ENCODE measurements around the gene NPR3.

The NPR3 gene

DNA sequence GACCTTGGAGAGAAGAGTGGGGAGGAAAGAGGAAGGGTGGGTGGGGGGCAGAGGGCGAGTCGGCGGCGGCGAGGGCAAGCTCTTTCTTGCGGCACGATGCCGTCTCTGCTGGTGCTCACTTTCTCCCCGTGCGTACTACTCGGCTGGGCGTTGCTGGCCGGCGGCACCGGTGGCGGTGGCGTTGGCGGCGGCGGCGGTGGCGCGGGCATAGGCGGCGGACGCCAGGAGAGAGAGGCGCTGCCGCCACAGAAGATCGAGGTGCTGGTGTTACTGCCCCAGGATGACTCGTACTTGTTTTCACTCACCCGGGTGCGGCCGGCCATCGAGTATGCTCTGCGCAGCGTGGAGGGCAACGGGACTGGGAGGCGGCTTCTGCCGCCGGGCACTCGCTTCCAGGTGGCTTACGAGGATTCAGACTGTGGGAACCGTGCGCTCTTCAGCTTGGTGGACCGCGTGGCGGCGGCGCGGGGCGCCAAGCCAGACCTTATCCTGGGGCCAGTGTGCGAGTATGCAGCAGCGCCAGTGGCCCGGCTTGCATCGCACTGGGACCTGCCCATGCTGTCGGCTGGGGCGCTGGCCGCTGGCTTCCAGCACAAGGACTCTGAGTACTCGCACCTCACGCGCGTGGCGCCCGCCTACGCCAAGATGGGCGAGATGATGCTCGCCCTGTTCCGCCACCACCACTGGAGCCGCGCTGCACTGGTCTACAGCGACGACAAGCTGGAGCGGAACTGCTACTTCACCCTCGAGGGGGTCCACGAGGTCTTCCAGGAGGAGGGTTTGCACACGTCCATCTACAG, 760 bp downstream of the NPR3 start:
- no peak for DNase-seq (ENCODE audit: low read depth in 2 of 2)

DNA sequence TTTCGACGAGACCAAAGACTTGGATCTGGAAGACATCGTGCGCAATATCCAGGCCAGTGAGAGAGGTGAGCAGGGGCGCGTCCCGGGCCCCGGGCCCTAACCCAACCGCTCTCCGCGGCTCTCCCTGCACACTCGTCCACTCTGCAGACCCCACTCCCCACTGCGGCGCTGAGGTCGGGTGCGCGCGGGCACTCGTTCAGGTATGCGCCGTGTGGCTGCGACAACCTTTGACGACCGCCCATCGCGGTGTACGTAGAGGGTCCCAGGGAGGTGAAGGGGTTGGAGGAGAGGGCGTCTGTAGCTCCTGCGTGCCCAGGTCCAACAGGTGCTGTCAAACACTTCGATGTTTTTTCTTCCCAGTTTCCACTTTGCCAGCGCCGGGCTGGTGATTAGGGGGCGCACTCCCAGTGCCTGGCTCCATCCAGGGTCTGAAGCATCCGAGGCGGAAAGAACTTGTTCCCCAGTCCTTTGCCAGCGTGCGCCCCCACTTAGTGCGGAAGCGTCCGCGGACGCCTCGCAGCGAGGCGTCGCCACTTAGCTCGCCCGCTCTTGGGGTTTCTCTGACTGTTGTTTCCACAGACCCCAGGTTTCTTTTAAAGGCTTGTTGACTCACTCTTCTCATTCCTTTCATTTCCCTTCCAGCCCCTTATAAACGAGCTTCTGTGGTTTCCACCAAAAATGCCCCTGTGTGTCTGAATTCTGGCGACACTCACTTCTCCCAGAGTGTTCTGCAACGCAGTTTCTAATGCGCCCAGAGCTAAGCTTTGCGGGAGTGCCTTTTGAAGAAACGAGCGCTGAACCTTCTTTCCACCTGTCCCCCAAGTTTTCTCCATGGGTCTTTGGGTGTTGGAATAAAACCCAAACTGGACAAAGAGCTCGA, 1.6 kb downstream of the NPR3 start:
- DNase-seq (ENCODE audit: low read depth in 2 of 2): no peak

DNA sequence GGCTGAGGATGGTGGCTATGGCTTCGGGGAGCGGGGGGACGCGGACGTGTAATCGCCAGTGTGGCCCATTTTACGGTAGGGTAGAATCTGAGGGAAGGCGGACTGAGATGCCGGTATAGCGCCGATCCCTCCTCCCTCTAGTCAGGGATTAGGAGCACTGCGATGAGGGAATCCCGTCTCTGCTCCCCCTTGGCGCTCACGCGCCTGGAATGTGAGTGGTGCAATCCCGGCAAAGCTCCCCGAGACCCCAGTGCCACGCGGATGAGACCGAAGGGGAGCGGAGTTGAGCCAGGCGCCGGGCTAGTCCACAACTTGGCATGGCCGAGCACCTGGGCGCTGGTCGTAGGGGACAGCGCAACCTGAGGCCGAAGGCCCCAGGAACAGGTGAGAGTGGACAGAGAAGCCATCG, 2.2 kb downstream of the NPR3 start:
- DNase-seq (ENCODE audit: low read depth in 2 of 2): no peak

DNA sequence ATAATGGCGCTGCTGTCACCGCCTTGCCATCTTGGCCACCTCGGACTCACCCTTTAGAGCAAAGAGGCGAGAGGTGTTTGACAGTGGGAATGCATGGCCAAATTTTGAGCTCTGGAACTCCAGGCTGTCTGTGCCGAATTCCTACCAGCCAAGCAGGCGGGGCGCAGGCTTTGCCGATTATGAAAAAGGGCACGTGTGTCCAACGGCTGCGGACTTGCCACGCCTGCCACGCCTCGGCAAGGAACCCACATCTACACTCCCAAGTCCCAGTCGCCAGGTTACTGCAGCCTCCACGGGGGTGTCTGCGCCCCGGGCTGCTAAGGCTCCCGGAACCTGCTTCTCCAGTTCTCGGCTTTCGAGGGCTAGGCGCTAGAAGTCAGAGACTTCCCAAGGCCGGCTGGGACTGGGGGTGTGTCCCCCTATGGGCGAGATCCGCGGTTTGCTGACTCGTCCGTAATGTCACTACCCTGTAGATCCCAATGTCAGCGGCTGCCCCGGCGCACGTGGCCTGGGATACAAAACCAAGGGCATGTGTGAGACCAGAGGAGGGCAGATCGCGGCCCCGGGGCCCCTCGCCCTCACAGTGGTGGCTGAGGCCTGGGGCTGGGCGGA, 2.8 kb downstream of the NPR3 start:
- DNase-seq (ENCODE audit: low read depth in 2 of 2): no peak

DNA sequence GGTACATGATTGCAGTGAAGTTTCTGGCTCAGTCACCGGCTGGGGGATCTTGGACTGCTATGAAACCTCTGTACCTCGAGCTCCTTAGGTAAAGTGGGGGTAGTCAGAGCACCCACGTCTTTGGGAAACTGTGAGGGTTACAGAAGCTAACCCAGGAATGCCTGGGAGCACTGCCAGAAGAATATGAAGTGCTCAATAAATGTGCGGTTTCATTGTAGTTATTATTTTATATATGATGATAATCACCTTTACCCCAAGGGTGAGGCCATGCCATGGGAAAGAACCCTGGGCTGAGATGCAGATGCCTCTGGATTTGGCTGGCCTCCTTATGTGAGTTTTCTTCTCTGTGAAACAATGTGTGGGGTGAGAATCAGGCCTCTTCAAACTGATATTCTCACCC, 3.7 kb downstream of the NPR3 start:
- no peak for DNase-seq (ENCODE audit: low read depth in 2 of 2)

DNA sequence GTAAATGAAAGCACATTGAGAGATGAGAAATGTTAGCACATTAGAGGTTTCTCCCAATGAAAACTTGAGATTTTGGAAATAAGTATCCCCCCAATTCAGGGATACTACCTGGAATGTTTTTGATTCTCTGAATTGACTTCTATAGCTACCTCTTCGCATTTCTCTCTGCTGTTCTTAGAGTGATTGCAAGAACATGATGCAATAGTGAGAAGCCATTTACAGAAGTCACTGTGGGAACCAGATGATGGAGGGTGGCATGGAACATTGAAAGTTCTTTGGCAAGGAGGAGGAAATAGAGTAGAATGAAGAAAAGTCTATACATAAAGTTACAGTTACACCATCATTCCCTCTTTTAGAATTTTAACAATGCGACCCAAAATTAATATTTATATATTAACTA, 9.2 kb downstream of the NPR3 start:
- DNase-seq (ENCODE audit: low read depth in 2 of 2): no peak

DNA sequence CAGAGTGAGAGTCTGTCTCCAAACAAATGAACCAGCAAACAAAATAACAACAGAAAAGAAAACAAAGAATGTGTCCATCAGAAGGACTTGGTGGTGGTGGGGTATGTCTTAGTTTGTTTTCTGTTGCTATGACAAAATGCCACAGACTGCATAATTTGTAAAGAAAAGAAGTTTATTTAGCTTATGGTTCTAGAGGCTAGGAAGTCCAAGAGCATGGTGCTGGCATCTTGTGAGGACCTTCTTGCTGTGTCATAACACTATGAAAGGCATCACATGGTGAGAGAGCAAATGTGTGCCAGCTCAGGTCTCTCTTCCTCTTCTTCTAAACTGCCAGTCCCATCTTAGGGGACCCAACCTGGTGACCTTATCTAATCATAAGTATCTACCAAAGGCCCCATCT, 10.5 kb downstream of the NPR3 start:
- DNase-seq (ENCODE audit: low read depth in 2 of 2): no peak

DNA sequence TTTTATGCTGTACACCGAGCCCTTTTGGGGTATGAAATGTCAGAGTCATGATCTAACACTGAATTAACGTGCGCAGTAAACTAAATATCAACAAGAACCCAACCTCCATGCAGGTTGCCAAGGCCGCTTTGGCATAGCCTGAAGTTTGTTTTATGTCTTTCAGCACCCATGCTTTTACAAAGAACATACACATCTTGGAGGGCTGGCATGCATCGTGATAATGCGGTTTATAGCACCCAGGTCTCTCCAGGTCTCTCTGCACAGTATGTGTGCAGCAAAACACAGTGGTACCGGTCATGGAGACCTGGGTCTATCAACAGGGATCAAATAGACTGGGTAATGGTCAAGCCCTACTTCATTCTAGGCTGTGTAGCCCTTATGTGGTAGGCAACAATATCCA, 11.8 kb downstream of the NPR3 start:
- DNase-seq (ENCODE audit: low read depth in 2 of 2): no peak

DNA sequence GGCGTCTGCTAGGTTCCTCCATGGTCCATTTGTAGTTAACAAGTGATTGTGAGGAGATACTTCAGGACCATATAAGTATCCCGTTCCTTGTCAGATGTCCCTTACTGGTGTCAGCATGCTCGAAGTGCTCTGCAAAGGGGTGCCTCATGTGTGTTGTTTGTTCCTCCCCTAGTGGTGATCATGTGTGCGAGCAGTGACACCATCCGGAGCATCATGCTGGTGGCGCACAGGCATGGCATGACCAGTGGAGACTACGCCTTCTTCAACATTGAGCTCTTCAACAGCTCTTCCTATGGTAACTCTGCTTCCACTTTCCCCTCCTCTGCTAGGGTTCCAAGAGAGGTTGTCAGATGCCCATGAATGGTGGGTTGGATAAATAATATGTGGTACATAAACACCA, 13.4 kb downstream of the NPR3 start:
- no peak for DNase-seq (ENCODE audit: low read depth in 2 of 2)

DNA sequence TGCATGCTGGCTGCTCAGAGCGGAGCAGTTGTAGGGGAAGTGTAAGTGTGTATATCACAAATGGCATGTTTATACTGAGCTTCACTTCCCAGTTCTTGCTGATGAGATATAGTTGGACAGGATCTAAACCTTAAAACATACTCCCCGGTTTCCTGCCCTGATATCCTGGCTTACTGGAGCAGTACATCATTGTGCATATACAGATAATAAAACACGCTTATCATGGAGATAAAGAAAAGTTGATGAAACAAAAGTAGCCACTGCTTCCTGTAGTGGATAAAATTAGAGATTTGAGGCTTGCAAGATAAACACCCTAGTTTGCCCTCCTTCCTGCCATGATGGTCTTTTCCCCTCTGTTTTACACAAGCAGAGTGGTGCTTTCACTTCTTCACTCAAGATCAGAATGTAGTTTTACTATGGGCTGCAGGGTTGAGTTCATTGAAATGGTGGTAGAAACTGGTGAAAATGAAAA, 15.0 kb downstream of the NPR3 start:
- no peak for DNase-seq (ENCODE audit: low read depth in 2 of 2)

DNA sequence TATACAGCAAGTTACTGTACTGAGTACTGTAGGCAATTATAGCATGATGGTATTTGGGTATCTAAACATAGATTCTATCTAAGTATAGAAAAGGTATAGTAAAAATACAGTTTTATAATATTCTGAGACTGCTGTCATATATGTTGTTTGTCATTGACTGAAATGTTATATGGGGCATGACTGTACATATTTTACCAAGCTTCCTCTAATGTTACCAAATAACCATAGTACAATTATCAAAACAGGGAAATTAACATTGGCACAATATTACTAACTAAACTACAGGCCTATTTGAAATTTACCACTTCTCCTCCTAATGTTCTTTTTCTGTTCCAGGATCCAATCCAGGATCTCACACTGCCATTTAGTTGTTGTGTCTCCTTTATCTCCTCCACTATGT, 18.5 kb downstream of the NPR3 start:
- DNase-seq (ENCODE audit: low read depth in 2 of 2): no peak

DNA sequence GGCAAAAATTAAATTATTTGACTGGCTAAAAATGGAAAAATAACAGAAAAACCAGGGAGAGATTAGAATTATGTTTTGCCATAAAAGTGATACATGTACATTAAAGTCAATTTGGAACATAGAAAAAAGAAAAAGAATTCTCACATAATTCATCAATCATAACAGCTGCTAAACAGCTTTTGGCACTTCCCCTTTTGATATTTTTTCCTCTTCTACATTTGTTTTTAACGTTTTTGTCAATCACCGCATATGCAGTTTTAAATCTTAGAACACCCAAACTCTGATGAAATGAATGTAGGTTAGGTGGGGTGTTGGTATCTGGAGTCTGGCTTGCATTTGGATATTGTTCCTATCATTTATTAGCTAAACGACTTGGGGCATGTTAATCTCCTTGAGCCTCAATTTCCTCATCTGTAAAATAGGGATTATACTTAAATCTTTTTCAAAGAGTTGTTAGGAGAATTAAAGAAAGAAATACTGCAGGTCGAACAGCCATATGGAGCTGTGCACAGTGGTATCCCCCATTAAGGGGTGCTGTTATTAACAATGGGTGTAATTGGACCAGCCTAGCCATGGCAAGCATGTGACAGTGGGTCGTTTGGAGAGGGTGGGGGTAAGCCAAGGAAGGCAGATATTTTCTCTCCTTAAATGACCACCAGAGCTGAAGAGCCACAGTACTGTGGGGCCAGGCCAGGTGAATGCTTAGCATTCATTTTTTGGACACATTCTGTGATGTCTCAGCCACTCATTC, 22.6 kb downstream of the NPR3 start:
- no peak for DNase-seq (ENCODE audit: low read depth in 2 of 2)

DNA sequence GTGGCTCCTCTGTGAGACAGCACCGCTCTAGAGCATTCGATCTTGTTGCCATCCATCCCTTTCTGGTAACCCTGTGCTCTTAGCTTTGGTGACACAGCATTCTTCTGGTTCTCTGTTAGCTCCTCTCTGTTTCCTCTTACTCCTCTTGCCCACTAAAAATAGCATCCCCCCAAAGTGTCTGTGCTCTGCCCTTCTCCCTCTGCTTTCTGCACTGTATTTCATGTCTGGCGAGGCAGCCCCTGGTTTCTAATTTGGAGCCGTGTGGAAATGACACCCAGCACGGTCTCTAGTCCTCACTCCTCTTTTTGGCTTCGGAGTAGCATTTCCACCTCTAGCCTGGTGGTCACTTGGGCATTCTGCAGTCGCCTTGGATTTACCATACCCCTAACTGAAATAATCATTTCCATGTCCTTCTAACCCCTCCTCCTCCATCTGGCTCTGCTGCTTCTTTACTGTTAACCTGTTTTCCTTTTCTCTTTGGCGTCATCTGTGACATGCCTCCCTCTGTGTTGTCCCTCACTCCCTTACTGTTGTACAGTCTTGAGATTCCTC, 23.8 kb downstream of the NPR3 start:
- DNase-seq (ENCODE audit: low read depth in 2 of 2): no peak

DNA sequence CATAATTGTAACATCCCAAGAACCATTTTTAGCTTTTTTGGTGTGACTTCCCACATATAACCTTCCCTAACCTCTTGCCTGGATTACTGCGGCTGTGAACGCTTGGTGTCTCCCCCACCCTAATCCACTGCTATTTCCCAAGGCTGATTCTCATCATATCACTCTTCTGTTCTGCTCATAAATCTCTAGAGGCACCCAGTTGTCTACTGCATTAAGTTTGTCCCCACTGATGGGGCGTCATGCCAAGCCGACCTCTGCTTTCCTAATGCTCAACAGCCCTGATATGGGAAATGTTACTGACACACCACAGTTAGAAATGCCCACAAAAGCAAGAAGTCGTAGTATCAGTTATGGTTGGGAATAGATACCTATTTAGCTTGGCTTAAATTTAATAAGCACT, 24.4 kb downstream of the NPR3 start:
- DNase-seq (ENCODE audit: low read depth in 2 of 2): no peak

DNA sequence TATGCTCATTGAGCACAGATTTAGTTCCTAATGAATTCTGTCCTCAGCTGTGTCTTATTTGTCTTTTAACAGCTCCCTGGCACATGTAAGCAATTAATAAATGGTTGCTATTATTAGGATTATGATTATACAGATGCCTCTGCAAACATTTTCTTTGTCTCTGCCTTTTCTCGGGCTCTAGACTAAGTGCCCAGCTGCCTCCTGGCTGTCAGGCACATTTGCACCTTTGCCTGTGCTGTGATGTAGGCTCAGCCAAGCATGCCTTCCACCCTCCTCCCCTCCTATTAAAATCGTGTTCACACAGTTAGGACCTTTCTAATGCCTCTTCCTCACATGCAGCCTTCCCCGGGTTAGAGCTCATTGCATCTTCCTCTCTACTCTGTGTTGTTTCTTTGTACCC, 25.7 kb downstream of the NPR3 start:
- no peak for DNase-seq (ENCODE audit: low read depth in 2 of 2)

DNA sequence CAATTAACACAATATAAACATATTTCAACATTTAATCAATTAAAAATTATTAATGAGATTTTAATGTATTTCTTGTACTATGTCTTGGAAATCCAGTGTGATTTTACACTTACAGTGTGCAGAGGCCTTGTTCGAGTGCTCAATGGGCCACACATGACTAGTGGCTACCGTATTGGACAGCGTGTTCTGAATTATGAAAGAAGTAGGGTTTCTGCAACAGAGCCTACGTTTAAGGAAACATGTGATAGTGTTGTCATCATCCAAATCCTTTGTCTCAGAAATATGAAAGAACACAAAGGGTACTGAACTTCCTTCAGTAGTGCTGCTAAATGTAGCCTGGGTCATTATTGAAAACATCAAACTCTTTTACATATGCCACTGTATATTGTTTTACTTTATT, 29.5 kb downstream of the NPR3 start:
- no peak for DNase-seq (ENCODE audit: low read depth in 2 of 2)

DNA sequence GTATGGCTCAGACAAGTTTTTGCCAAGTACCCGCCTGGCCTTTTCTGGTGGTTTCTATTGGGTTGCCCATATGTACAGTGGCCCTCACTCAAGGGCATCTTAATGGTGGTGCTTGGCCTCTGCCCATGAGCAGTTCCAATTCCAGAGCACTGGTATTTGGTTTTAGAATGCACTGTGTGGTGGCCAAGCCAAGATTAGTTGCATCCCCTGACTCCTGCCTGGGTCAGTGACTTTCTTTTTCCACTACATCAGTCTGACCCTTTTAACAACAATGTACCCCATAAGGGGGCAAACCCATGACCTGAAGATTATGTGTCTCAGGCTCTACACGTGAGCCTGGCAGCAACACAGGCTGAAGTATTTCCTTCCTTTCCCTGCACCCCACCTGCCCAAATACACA, 34.2 kb downstream of the NPR3 start:
- no peak for DNase-seq (ENCODE audit: low read depth in 2 of 2)

DNA sequence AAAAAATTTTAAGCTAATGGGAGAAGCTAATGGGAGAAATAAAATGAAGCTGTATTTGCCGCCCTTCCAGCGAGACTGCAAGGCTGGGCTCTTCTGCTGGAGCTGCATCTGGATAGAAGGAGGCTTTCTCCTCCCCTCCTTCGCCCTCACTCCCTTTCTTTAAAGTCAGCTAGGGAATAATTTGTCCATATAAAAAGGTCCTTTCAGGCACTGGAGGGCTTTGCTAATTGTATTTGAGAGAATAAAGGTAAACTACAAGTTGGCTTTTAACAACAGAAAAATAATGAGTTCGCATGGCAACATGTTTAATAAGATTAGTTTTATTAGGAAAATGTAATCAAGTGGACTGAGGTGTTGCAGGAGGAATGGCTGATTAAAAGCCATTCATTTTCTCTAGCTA, 41.3 kb downstream of the NPR3 start:
- no peak for DNase-seq (ENCODE audit: low read depth in 2 of 2)

DNA sequence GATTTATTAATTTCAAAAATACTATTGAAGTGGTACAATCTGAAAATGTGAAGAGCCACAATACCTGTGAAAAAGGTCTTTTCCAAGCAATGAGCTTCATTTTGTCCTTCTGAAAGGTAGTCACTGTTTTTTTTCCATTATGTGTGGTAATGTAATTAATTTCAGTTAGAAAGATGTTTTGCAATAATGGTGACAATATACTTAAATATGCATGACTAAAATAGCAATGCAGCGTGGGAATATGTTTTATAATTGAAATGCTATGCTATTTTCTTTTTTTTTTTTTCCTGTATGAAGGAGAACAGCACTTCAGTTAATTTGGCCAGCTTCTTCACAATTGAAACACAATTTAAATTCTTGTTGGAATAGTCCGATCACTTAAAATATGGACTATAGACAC, 41.9 kb downstream of the NPR3 start:
- no peak for DNase-seq (ENCODE audit: low read depth in 2 of 2)

DNA sequence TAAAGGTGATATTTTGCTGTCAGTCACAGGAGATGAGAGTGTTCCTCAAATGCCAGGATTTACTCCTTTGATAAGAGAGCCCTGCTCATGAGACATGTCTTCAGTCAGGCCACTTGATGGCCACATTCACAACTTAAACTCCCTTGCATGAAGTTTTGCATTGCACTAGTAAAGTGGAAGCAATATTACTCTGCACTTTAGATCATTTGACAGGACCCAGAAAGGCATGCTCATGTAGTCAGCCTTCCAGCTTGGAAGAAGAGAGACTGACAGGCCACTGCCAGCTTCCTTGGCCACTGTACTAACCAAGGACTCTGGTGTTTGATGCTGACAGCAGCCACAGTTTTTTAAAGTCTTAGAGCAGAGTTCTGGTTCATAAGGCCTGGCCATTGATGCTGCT, 42.6 kb downstream of the NPR3 start:
- DNase-seq (ENCODE audit: low read depth in 2 of 2): no peak

DNA sequence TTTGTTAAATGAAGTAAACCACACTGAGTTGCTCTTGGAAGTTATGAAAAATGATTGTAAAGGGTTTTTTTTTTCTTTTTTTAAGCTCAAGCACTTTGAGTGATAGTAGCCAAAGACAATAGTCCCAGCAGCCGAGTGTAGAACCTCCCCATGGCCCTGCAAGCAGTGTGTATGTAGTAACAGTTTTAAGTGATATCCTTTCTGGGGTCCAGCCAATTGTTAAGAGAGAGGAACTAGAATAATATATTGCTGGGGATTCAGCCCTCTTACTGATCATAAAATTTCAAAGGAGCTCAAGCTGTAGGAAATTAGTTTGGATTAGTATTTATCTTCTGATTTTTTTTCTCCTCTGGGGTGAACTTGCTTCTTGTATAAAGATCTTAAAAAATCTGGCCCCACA, 43.2 kb downstream of the NPR3 start:
- DNase-seq (ENCODE audit: low read depth in 2 of 2): no peak

DNA sequence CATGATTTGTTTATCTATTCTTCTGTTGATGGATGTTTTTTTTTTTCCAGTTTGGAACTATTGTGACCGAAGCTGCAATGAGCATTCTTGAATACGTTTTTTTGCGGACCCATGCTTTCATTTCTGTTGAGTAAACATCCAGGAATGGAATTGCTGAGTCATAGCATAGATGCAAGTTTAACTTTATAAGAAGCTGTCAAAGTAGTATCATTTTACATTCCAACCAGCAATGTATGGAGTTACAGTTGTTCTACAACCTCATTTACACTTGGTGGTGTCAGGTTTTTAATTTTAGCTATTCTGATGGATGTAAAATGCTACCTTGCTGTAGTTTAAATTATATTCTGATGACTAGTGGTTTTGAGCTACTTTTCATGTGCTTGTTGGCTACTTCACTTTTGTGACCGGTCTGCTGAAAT, 49.0 kb downstream of the NPR3 start:
- no peak for DNase-seq (ENCODE audit: low read depth in 2 of 2)
